ENCODE measurements around the gene XPO6.

XPO6 gene

DNA sequence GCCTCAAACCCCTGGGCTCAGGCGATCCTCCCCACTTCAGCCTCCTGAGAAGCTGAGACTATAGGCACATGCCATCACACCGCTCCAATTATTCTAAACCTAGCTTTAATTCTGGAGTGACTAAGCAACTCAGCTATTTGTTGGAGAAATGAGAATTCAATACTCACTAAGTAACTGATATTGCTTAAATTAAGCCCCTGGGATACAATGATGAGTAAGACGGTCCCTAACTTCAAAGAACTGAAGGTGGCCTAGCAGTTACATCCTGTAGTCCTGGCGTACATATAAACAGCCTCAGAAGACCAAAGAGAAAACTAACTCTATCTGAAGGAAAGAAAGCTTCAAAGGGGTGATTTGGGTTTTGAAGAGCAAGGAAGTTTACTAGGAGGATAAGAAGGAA lies 25.0 kb downstream of the XPO6 start:
- Histone ChIP-seq H3K36me3 (ENCODE audit: control insufficient read depth, insufficient read depth, low read length) (no peaks in the 10 kb centered on the region), H3K9me3 (ENCODE audit: control insufficient read depth, insufficient read depth, low read length) (no peaks in the 10 kb centered on the region), H3K27ac (ENCODE audit: low read length) (no peak overlapping the region), H3K4me3 (ENCODE audit: low read length) (no peak overlapping the region), H3K27me3 (ENCODE audit: control insufficient read depth, insufficient read depth, low read length) (no peaks in the 10 kb centered on the region), H3K4me1 (ENCODE audit: control insufficient read depth, insufficient read depth, low read length) (no peaks in the 10 kb centered on the region)
- no peak for DNase-seq (ENCODE audit: low read depth, low spot score)
- no CpG with 5 or more reads among the region's 4 CpGs for WGBS (ENCODE audit: insufficient coverage, insufficient read length)

DNA sequence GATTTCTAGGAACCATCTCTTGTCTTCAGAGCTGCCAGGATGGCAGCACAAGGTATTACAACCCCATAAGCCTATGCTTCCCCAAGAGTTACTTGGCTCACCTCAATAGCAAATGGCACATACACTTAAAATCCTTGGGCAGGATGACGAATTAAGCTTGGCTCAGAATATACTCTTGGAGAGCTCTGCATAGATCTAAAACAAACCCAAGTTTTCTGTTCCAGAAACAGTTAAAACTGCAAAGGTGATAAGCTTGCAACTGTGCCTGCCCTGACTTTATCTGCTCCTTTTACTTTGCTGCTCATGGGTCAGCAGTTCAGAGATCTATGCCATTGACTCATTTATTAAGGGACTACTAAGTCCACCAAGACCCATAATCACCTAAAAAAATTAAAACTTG lies 26.1 kb downstream of the XPO6 start:
- no peaks in the 10 kb centered on the region for H3K36me3 ChIP-seq (ENCODE audit: control insufficient read depth, insufficient read depth, low read length)
- no CpG with 5 or more reads among the region's 1 CpG for WGBS (ENCODE audit: insufficient coverage, insufficient read length)
- no peak overlapping the region for H3K4me3 ChIP-seq (ENCODE audit: low read length)
- no peaks in the 10 kb centered on the region for H3K27me3 ChIP-seq (ENCODE audit: control insufficient read depth, insufficient read depth, low read length)
- no peaks in the 10 kb centered on the region for H3K9me3 ChIP-seq (ENCODE audit: control insufficient read depth, insufficient read depth, low read length)
- H3K4me1 ChIP-seq (ENCODE audit: control insufficient read depth, insufficient read depth, low read length), result no peaks in the 10 kb centered on the region
- H3K27ac ChIP-seq (ENCODE audit: low read length), result no peak overlapping the region
- DNase-seq (ENCODE audit: low read depth, low spot score), result no peak

DNA sequence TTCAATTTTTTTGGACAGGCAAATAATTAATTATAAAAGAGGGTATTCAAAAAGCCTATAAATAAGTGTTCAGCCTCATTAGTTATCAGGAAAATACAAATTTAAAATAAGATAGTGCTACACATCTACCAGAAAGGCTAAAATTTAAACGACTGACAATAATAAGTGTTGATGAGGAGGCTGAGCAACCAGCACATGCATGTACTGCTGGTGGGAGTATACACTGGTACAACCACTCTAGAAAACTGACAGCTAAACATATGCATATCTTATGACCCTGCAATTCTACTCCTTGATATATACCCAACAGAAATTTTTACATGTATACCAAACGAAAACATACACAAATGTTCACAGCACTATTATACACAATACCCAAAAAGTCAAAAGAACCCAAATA lies 27.1 kb downstream of the XPO6 start:
- no peaks in the 10 kb centered on the region for H3K9me3 ChIP-seq (ENCODE audit: control insufficient read depth, insufficient read depth, low read length)
- no peak for DNase-seq (ENCODE audit: low read depth, low spot score)
- H3K4me3 ChIP-seq (ENCODE audit: low read length), result no peak overlapping the region
- no peaks in the 10 kb centered on the region for H3K27me3 ChIP-seq (ENCODE audit: control insufficient read depth, insufficient read depth, low read length)
- no peaks in the 10 kb centered on the region for H3K36me3 ChIP-seq (ENCODE audit: control insufficient read depth, insufficient read depth, low read length)
- no CpG with 5 or more reads among the region's 2 CpGs for WGBS (ENCODE audit: insufficient coverage, insufficient read length)
- no peaks in the 10 kb centered on the region for H3K4me1 ChIP-seq (ENCODE audit: control insufficient read depth, insufficient read depth, low read length)
- no peak overlapping the region for H3K27ac ChIP-seq (ENCODE audit: low read length)

DNA sequence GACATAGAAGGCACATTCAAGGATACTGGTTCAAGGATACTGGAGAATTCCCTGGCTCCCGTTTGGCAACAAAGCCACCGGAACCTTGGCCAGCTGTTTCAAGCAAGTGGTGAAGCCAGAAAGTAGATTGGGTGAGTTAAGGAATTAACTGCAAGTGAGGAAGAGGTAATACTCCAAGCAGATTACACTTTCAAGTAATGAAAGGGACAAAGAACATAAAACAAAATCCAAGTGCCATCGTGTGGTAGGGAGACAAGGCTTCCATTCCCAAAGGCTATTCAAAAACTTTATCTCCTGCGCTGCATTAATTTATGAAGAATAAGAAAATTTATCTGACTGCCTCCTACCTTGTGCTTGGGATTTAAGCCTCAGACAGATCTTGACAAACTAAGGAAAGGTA lies 27.8 kb downstream of the XPO6 start:
- no CpG with 5 or more reads among the region's 4 CpGs for whole genome bisulfite sequencing (ENCODE audit: insufficient coverage, insufficient read length)
- no peak overlapping the region for H3K27ac ChIP-seq (ENCODE audit: low read length)
- H3K4me3 ChIP-seq (ENCODE audit: low read length), result no peak overlapping the region
- H3K27me3 ChIP-seq (ENCODE audit: control insufficient read depth, insufficient read depth, low read length), result no peaks in the 10 kb centered on the region
- H3K36me3 ChIP-seq (ENCODE audit: control insufficient read depth, insufficient read depth, low read length), result no peaks in the 10 kb centered on the region
- H3K4me1 ChIP-seq (ENCODE audit: control insufficient read depth, insufficient read depth, low read length), result no peaks in the 10 kb centered on the region
- H3K9me3 ChIP-seq (ENCODE audit: control insufficient read depth, insufficient read depth, low read length), result no peaks in the 10 kb centered on the region
- no peak for DNase-seq (ENCODE audit: low read depth, low spot score)

DNA sequence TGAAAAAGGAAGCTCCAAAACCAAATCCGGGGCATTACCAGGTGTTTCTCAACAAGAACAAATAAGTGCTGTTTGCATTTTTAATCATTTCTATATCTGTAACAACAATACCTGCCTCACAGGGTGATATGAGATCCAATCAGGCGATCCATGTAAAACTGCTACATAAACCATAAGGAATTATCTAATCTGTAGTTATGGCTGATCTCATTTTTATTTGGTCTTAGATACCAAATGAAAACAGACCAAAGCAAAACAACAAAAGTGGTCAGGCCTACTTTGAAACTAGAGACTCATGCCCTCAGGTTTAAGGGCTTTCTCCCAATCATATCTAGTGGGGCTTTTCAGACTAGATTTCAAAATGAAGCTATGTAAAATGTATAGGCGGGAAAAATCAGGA lies 28.3 kb downstream of the XPO6 start:
- DNase-seq (ENCODE audit: low read depth, low spot score), result no peak
- H3K9me3 ChIP-seq (ENCODE audit: control insufficient read depth, insufficient read depth, low read length), result no peaks in the 10 kb centered on the region
- H3K36me3 ChIP-seq (ENCODE audit: control insufficient read depth, insufficient read depth, low read length), result no peaks in the 10 kb centered on the region
- no CpG with 5 or more reads among the region's 3 CpGs for WGBS (ENCODE audit: insufficient coverage, insufficient read length)
- H3K4me1 ChIP-seq (ENCODE audit: control insufficient read depth, insufficient read depth, low read length), result no peaks in the 10 kb centered on the region
- H3K27ac ChIP-seq (ENCODE audit: low read length), result no peak overlapping the region
- no peaks in the 10 kb centered on the region for H3K27me3 ChIP-seq (ENCODE audit: control insufficient read depth, insufficient read depth, low read length)
- no peak overlapping the region for H3K4me3 ChIP-seq (ENCODE audit: low read length)

DNA sequence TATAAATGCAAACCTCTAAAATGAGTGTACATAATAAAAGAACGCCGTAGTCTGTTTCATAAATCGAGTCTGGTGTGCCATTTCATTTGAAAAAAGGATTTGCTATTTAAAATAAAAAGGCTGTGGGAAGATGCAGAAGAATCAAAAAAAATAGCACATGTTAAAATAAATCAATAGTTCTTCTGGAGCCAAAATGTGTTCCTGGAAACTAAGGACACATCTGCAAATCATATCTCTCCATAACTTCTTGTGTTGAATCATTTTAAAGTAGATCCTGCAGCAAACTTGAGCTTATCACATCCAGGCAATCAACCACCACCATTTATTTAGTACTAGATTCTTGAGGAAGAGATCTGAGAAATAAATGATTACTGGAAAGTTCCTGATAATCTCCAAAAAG lies 29.0 kb downstream of the XPO6 start:
- no peaks in the 10 kb centered on the region for H3K9me3 ChIP-seq (ENCODE audit: control insufficient read depth, insufficient read depth, low read length)

DNA sequence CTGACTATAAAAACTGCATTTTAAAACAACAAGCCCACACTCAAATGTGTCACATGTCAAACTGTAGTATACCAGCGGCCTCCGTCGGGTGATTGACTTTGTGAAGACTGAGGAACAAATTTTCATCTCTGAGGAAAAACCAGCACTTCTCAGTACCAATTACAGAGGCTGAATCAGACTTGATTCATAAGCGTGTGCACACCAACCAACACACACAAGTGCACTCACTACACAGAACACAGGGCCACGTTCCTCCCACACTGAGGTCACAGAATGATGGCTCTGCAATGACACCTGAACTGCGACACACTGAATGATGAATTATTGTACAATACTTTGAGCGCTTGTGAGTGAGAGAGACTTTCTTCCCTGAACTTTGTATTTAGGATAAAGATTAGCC lies 29.6 kb downstream of the XPO6 start:
- Histone ChIP-seq H3K27me3 (ENCODE audit: control insufficient read depth, insufficient read depth, low read length) (no peaks in the 10 kb centered on the region), H3K4me1 (ENCODE audit: control insufficient read depth, insufficient read depth, low read length) (0 out of 2 replicates have a peak, but pooled peaks cover 2% of the 10 kb centered on the region), H3K27ac (ENCODE audit: low read length) (no peak overlapping the region), H3K36me3 (ENCODE audit: control insufficient read depth, insufficient read depth, low read length) (no peaks in the 10 kb centered on the region), H3K4me3 (ENCODE audit: low read length) (no peak overlapping the region), H3K9me3 (ENCODE audit: control insufficient read depth, insufficient read depth, low read length) (no peaks in the 10 kb centered on the region)
- DNase-seq (ENCODE audit: low read depth, low spot score), result no peak
- WGBS (ENCODE audit: insufficient coverage, insufficient read length), result no CpG with 5 or more reads among the region's 7 CpGs

More for the DNA sequence above, 29.0 kb downstream of the XPO6 start:
- DNase-seq (ENCODE audit: low read depth, low spot score), result no peak
- Histone ChIP-seq H3K27me3 (ENCODE audit: control insufficient read depth, insufficient read depth, low read length) (no peaks in the 10 kb centered on the region), H3K4me3 (ENCODE audit: low read length) (no peak overlapping the region), H3K36me3 (ENCODE audit: control insufficient read depth, insufficient read depth, low read length) (no peaks in the 10 kb centered on the region), H3K27ac (ENCODE audit: low read length) (no peak overlapping the region), H3K4me1 (ENCODE audit: control insufficient read depth, insufficient read depth, low read length) (0 out of 2 replicates have a peak, but pooled peaks cover under 1% of the 10 kb centered on the region)
- no CpG with 5 or more reads among the region's 3 CpGs for WGBS (ENCODE audit: insufficient coverage, insufficient read length)

DNA sequence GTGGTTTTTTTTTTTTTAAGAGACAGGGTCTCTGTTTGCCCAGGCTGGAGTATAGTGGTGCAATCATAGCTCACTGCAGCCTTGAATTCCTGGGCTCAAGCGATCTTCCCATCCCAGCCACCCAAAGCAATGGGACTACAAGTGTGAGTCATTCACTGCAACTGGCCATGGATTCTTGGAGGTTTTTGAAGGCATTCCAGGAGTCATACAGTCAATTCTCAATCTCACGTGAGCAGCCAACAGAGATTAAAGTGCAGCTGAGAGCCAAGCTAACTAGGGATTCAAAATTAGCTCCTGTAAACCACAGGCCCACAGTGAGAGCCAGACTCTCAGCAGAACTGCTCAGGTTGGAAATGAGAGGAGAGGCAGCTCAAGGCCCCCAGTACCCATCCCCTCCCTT lies 30.2 kb downstream of the XPO6 start:
- DNase-seq (ENCODE audit: low read depth, low spot score), result no peak
- 0 out of 2 replicates have a peak, but pooled peaks cover 2% of the 10 kb centered on the region for H3K4me1 ChIP-seq (ENCODE audit: control insufficient read depth, insufficient read depth, low read length)
- H3K27me3 ChIP-seq (ENCODE audit: control insufficient read depth, insufficient read depth, low read length), result no peaks in the 10 kb centered on the region
- H3K4me3 ChIP-seq (ENCODE audit: low read length), result no peak overlapping the region
- WGBS (ENCODE audit: insufficient coverage, insufficient read length), result no CpG with 5 or more reads among the region's 2 CpGs
- no peaks in the 10 kb centered on the region for H3K36me3 ChIP-seq (ENCODE audit: control insufficient read depth, insufficient read depth, low read length)
- no peak overlapping the region for H3K27ac ChIP-seq (ENCODE audit: low read length)
- no peaks in the 10 kb centered on the region for H3K9me3 ChIP-seq (ENCODE audit: control insufficient read depth, insufficient read depth, low read length)

DNA sequence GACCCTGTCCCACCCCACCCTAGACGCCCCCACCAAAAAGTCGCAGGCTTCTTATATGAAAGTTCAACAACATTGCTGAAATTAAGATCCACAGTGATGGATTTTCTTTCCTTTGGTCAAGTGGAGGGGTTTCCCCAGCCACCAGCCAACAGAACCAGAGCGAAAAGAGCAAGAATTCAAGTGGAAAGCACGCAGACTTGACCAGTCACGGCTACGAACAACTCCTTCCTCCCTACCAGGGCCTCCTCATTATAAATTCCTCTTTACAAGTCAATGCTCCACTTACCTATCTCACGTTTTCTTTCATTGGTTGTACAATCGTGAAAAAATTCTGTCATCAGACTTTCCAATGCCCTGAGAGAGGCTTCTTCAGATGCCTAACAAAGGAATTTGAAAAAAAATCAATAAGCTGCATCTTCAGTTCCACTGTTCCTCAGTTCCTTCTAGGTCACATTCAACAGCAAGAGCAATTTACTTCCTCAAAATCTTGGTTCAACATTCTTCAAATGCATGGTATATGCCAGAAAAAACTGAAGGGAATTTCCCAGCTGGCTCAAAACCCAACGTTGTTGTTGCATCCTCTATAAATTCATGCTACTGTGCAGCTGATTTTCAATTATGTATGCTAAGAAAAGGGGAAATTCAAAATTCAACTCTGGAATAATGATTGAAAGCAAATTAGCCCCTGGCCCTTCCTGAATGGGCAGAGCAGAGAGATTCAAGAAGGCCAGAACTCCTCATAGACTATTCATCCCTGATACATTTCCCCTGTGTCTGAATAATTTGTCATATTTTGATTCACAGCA lies 30.9 kb downstream of the XPO6 start:
- no peaks in the 10 kb centered on the region for H3K9me3 ChIP-seq (ENCODE audit: control insufficient read depth, insufficient read depth, low read length)
- H3K4me3 ChIP-seq (ENCODE audit: low read length), result no peak overlapping the region
- no CpG with 5 or more reads among the region's 9 CpGs for WGBS (ENCODE audit: insufficient coverage, insufficient read length)
- no peak for DNase-seq (ENCODE audit: low read depth, low spot score)
- H3K4me1 ChIP-seq (ENCODE audit: control insufficient read depth, insufficient read depth, low read length), result 0 out of 2 replicates have a peak, but pooled peaks cover 2% of the 10 kb centered on the region
- H3K27me3 ChIP-seq (ENCODE audit: control insufficient read depth, insufficient read depth, low read length), result no peaks in the 10 kb centered on the region
- H3K27ac ChIP-seq (ENCODE audit: low read length), result no peak overlapping the region
- no peaks in the 10 kb centered on the region for H3K36me3 ChIP-seq (ENCODE audit: control insufficient read depth, insufficient read depth, low read length)

DNA sequence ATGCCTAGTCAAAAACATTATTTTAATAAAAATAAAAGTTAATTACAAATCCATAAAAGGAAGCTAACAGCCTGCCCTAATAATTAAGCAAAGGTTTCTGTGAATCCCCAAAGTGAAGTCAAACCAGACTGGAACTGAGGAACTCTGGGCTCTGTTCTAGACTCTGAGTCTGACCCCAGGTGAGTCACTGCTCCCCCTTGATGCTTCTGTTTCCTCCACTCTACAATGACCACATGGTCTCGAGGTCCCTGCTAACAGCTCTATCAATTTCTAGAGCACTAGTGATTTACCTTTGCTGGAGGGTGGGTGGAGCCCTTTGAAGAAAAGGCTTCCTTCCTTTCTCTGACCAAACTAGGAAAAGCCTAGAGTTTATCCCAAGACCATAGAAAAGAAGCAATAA lies 32.4 kb downstream of the XPO6 start:
- Histone ChIP-seq H3K36me3 (ENCODE audit: control insufficient read depth, insufficient read depth, low read length) (no peaks in the 10 kb centered on the region), H3K27me3 (ENCODE audit: control insufficient read depth, insufficient read depth, low read length) (no peaks in the 10 kb centered on the region), H3K4me1 (ENCODE audit: control insufficient read depth, insufficient read depth, low read length) (0 out of 2 replicates have a peak, but pooled peaks cover 2% of the 10 kb centered on the region), H3K27ac (ENCODE audit: low read length) (no peak overlapping the region), H3K4me3 (ENCODE audit: low read length) (no peak overlapping the region), H3K9me3 (ENCODE audit: control insufficient read depth, insufficient read depth, low read length) (no peaks in the 10 kb centered on the region)
- no CpG with 5 or more reads among the region's 1 CpG for WGBS (ENCODE audit: insufficient coverage, insufficient read length)
- DNase-seq (ENCODE audit: low read depth, low spot score), result no peak

DNA sequence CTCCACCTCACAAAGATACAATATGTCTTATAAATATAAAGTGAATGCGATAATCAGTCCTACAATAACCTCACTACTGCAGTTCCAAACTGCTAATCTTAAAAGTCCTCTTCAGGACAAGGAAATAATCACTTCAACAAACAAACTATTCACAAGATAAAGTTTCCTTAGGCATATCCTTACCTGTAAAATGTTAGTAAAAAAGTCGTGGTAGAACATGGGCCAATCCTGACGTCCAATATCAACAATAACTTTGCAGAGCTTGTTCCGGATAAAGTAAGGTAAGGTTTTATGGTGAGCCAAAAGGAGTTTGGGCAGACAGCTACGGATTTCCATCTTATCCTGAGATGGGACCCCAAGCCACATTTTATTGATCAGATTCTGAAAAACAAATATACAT lies 36.0 kb downstream of the XPO6 start:
- no peaks in the 10 kb centered on the region; the same call in 1 of the 2 replicates for H3K36me3 ChIP-seq (ENCODE audit: control insufficient read depth, insufficient read depth, low read length)

More for the DNA sequence above, 36.0 kb downstream of the XPO6 start:
- H3K27ac ChIP-seq (ENCODE audit: low read length), result no peak overlapping the region
- DNase-seq (ENCODE audit: low read depth, low spot score), result no peak
- no peak overlapping the region for H3K4me3 ChIP-seq (ENCODE audit: low read length)
- H3K9me3 ChIP-seq (ENCODE audit: control insufficient read depth, insufficient read depth, low read length), result no peaks in the 10 kb centered on the region
- 0 out of 2 replicates have a peak, but pooled peaks cover 2% of the 10 kb centered on the region for H3K4me1 ChIP-seq (ENCODE audit: control insufficient read depth, insufficient read depth, low read length)
- no peaks in the 10 kb centered on the region for H3K27me3 ChIP-seq (ENCODE audit: control insufficient read depth, insufficient read depth, low read length)
- WGBS (ENCODE audit: insufficient coverage, insufficient read length), result no CpG with 5 or more reads among the region's 5 CpGs

Measured in iPS DF 6.9 (cell line).